Neural cell (in vitro differentiated cells): ENCODE measurements around the gene CBFA2T3. TPM values are rescaled to one million over a fixed set of nuclear protein-coding genes. Genes with fewer than 3 reads are reported as not detected.

ENCODE experiments used
- H2AFZ ChIP-seq: fragments of 200-600, 300-800 bp; sonication (generic), shearing (Covaris generic); 2 replicates; pipeline ENCODE4 v1.6.0; 2014; ENCODE audit warnings: low read depth, mild to moderate bottlenecking, antibody characterized with exemption, low read length, moderate library complexity
- H3F3A ChIP-seq: fragments of 200-600 bp; shearing (Covaris generic); 2 replicates; pipeline ENCODE4 v1.6.1; 2016; ENCODE audit warnings: mild to moderate bottlenecking, moderate library complexity, mixed read lengths, antibody characterized with exemption, low read length; ENCODE audit not compliant: insufficient read depth, poor library complexity, severe bottlenecking
- H3K27ac ChIP-seq: fragments of 200-600, 300-800 bp; sonication (generic), shearing (Covaris generic); 2 replicates; pipeline ENCODE4 v1.5.1; 2014; ENCODE audit warnings: mild to moderate bottlenecking, low read length, moderate library complexity
- H3K27me3 ChIP-seq: fragments of 300-800, 200-600 bp; sonication (generic), shearing (Covaris generic); 2 replicates; pipeline ENCODE4 v1.6.0; 2014; ENCODE audit warnings: mild to moderate bottlenecking, low read depth, low read length, moderate library complexity; ENCODE audit not compliant: insufficient read depth
- H3K36me3 ChIP-seq: fragments of 300-800, 200-600 bp; sonication (generic), shearing (Covaris generic); 2 replicates; pipeline ENCODE4 v1.5.1; 2014; ENCODE audit warnings: mild to moderate bottlenecking, antibody characterized with exemption, low read length, moderate library complexity; ENCODE audit not compliant: insufficient read depth
- H3K4me2 ChIP-seq: fragments of 300-800, 200-600 bp; sonication (generic), shearing (Covaris generic); 2 replicates; pipeline ENCODE4 v1.6.0; 2014; ENCODE audit warnings: mild to moderate bottlenecking, low read length
- H3K4me3 ChIP-seq: fragments of 300-800, 200-600 bp; sonication (generic), shearing (Covaris generic); 2 replicates; pipeline ENCODE4 v1.5.1; 2014; ENCODE audit warnings: mild to moderate bottlenecking, low read length, moderate library complexity
- H3K79me2 ChIP-seq: fragments of 200-600 bp; shearing (Covaris generic); replicated peaks from 2 replicates; pipeline ENCODE4 v1.6.0; 2014; ENCODE audit warnings: mild to moderate bottlenecking, low read length, moderate library complexity; ENCODE audit not compliant: insufficient read depth
- H3K9ac ChIP-seq: fragments of 300-800, 200-600 bp; sonication (generic), shearing (Covaris generic); 2 replicates; pipeline ENCODE4 v1.6.1; 2016; ENCODE audit warnings: mild to moderate bottlenecking, low read length, mixed read lengths
- H3K9me2 ChIP-seq: fragments of 200-600 bp; shearing (Covaris generic); 2 replicates; pipeline ENCODE4 v1.6.1; 2016; ENCODE audit warnings: mild to moderate bottlenecking, low read length, mixed read lengths; ENCODE audit not compliant: insufficient read depth
- H3K9me3 ChIP-seq: fragments of 200-600, 300-800 bp; sonication (generic), shearing (Covaris generic); 2 replicates; pipeline ENCODE4 v1.6.1; 2016; ENCODE audit warnings: mild to moderate bottlenecking, mixed run types, low read length, moderate library complexity, mixed read lengths
- H4K20me1 ChIP-seq: fragments of 200-600 bp; shearing (Covaris generic); 2 replicates; pipeline ENCODE4 v1.6.1; 2016; ENCODE audit warnings: mild to moderate bottlenecking, mixed run types; ENCODE audit not compliant: insufficient read depth
- EP300 ChIP-seq: fragments of 450-650 bp; conservative IDR thresholded peaks from 2 replicates; pipeline ENCODE4 v1.6.1; 2014; ENCODE audit warnings: antibody characterized with exemption, mild to moderate bottlenecking, moderate library complexity; ENCODE audit not compliant: poor library complexity, severe bottlenecking
- EZH2 ChIP-seq: fragments of 200-600, 300-800 bp; shearing (Covaris generic), sonication (generic); IDR thresholded peaks from 2 replicates; pipeline ENCODE4 v1.6.1; 2014; ENCODE audit warnings: antibody characterized with exemption, low read length, borderline replicate concordance, mild to moderate bottlenecking; ENCODE audit not compliant: insufficient read depth, poor library complexity, severe bottlenecking
- MXI1 ChIP-seq: fragments of 450-650 bp; conservative IDR thresholded peaks from 2 replicates; pipeline ENCODE4 v1.6.1; 2014; ENCODE audit warnings: antibody characterized with exemption, mild to moderate bottlenecking; ENCODE audit not compliant: poor library complexity, severe bottlenecking
- POLR2AphosphoS5 ChIP-seq: IDR thresholded peaks from 2 replicates; pipeline ENCODE4 v1.6.1; 2012
- RAD21 ChIP-seq: fragments of 450-650 bp; conservative IDR thresholded peaks from 2 replicates; pipeline ENCODE4 v1.6.1; 2014; ENCODE audit warnings: antibody characterized with exemption, mild to moderate bottlenecking, moderate library complexity
- SMC3 ChIP-seq: fragments of 450-650 bp; conservative IDR thresholded peaks from 2 replicates; pipeline ENCODE4 v1.6.1; 2014; ENCODE audit warnings: antibody characterized with exemption, mild to moderate bottlenecking, moderate library complexity; ENCODE audit not compliant: poor library complexity
- TAF1 ChIP-seq: IDR thresholded peaks from 2 replicates; pipeline ENCODE4 v1.6.1; 2012; ENCODE audit warnings: low read depth
- polyA plus RNA-seq: library from polyadenylated mRNA; depleted of rRNA; stranded (reverse); fragments of >200 nt; gene quantifications from 2 replicates; pipeline ENCODE4 v1.2.3, GENCODE V29; 2014
- TF ChIP-seq, protein P1 (sequence below): fragments of 450-650 bp; IDR thresholded peaks from 2 replicates; pipeline ENCODE4 v1.5.1; 2014; ENCODE audit warnings: antibody characterized with exemption, mild to moderate bottlenecking, moderate library complexity; ENCODE audit not compliant: poor library complexity, severe bottlenecking
- TF ChIP-seq, protein P2 (sequence below): IDR thresholded peaks from 2 replicates; pipeline ENCODE4 v1.6.1; 2012; ENCODE audit warnings: borderline replicate concordance

CBFA2T3 gene
- polyA plus RNA-seq, 1 donor from 2014 or later = 2.1 TPM

DNA sequence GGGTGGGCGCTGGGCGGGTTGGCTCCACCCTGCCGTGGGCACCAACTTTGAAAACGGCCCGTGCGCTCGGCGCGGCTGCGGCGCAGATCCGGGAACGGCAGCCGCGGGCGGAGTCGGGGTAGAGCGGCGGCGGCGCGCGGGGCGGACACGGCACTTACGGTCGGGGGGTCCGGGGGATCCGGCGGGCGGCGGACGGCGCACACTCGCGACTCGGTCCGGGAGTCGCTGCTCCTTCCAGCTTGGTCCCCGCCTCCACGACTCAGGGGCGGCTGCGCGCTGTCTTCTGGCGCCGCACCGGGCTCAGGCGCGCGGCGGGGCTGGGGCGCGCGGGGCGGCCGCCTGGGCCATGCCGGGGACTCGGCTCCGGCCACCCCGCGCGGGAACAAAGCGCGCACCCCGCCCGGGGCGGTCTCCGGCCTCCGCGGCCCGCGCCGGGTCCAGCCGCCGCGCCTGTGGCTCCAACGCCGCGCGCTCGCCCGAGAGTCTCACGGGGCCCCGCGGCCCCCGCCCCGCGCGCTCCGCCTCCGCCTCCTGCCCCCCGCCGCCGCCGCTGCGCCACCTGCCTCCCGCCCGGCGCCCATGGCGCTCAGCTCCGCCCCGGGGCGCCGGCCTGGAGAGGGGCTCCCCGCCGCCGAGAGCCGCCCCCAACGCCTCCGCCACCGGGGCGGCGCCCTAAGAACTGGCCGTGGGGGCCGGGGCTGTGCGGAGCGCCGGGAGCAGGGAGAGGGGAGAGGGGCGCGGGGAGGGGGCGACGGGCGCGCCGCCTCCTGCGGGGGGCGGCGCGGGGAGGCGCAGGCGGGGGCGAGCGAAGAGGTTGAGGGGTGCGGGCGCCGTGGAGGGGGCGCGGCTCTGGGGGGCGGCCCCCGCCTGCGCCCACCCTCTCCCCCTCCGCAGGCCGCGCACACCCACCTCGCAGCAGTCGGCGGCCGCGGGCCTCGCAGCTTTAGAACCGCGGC lies 35.9 kb downstream of the CBFA2T3 start:
- Histone ChIP-seq H3K4me2 (no peak overlapping the region), H2AFZ (peak overlapping the region; percentile 8), H3K9ac (peak overlapping the region; percentile 66), H4K20me1 (no peaks in the 10 kb centered on the region), H3K27ac (no peak overlapping the region), H3K79me2 (no peaks in the 10 kb centered on the region), H3K36me3 (no peaks in the 10 kb centered on the region), H3K4me3 (peak overlapping the region; percentile 88), H3K27me3 (peaks cover 12% of the 10 kb centered on the region), H3K9me2 (no peaks in the 10 kb centered on the region), H3K9me3 (no peaks in the 10 kb centered on the region), H3F3A (no peaks in the 10 kb centered on the region)
- peak; percentile 51 for TF ChIP-seq MXI1
- TF ChIP-seq EP300 = no peak

DNA sequence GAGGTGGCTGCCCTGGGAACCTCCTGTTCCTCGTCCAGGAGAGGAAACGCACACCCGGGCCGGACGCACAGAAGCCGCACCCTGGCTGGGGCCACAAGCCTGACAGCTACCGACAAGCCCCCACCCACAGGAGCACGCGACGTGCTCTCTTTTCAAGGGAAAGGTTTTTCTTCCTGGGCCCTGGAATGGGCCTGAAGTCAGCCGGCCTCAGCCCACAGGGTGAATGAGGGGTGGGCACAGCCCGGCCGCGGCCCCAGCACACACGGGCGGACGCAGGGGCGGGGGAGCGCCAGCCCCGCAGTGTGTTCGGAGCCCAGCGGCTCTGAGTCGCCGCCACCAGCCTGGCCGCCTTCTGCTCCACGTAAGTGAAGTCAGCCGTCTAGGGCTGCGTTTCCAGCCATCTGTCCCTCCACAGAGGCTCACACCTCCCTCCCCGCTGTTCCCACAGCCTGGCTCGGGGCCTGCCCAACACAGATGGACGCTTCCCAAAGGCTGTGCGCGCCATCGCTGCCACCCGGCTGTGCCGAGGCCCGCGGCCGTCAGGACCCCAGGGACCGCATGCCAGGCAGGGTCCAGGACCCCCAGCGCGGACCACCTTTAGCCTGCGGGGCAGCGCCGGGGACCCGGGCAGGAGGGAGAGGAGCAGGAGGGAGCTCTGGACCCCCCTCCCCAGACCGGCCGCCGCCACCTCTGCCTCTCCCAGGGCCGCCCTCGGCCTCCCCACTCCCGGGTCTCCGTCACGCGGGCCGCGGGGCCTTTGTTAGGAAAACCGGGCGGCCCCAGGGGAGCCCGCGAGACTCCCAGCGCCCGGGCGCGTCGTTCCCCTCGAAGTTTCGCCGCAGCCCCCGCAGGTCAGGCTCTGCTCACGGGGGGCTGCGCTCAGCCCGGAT lies 36.8 kb downstream of the CBFA2T3 start:
- Histone ChIP-seq H4K20me1 (no peaks in the 10 kb centered on the region), H3K4me2 (peak overlapping the region; percentile 65), H3F3A (no peaks in the 10 kb centered on the region), H3K9me3 (no peaks in the 10 kb centered on the region), H2AFZ (peak overlapping the region; percentile 8), H3K27ac (no peak overlapping the region), H3K27me3 (peaks cover 12% of the 10 kb centered on the region), H3K9me2 (no peaks in the 10 kb centered on the region), H3K36me3 (no peaks in the 10 kb centered on the region), H3K79me2 (no peaks in the 10 kb centered on the region), H3K9ac (peak overlapping the region; percentile 66), H3K4me3 (peak overlapping the region; percentile 88)
- TF ChIP-seq POLR2AphosphoS5 (no peak), EP300 (no peak), EZH2 (no peak), MXI1 (no peak), SMC3 (no peak), RAD21 (no peak), TAF1 (no peak)
- TF ChIP-seq, protein P1, sequence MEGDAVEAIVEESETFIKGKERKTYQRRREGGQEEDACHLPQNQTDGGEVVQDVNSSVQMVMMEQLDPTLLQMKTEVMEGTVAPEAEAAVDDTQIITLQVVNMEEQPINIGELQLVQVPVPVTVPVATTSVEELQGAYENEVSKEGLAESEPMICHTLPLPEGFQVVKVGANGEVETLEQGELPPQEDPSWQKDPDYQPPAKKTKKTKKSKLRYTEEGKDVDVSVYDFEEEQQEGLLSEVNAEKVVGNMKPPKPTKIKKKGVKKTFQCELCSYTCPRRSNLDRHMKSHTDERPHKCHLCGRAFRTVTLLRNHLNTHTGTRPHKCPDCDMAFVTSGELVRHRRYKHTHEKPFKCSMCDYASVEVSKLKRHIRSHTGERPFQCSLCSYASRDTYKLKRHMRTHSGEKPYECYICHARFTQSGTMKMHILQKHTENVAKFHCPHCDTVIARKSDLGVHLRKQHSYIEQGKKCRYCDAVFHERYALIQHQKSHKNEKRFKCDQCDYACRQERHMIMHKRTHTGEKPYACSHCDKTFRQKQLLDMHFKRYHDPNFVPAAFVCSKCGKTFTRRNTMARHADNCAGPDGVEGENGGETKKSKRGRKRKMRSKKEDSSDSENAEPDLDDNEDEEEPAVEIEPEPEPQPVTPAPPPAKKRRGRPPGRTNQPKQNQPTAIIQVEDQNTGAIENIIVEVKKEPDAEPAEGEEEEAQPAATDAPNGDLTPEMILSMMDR = no peak
- TF ChIP-seq, protein P2, sequence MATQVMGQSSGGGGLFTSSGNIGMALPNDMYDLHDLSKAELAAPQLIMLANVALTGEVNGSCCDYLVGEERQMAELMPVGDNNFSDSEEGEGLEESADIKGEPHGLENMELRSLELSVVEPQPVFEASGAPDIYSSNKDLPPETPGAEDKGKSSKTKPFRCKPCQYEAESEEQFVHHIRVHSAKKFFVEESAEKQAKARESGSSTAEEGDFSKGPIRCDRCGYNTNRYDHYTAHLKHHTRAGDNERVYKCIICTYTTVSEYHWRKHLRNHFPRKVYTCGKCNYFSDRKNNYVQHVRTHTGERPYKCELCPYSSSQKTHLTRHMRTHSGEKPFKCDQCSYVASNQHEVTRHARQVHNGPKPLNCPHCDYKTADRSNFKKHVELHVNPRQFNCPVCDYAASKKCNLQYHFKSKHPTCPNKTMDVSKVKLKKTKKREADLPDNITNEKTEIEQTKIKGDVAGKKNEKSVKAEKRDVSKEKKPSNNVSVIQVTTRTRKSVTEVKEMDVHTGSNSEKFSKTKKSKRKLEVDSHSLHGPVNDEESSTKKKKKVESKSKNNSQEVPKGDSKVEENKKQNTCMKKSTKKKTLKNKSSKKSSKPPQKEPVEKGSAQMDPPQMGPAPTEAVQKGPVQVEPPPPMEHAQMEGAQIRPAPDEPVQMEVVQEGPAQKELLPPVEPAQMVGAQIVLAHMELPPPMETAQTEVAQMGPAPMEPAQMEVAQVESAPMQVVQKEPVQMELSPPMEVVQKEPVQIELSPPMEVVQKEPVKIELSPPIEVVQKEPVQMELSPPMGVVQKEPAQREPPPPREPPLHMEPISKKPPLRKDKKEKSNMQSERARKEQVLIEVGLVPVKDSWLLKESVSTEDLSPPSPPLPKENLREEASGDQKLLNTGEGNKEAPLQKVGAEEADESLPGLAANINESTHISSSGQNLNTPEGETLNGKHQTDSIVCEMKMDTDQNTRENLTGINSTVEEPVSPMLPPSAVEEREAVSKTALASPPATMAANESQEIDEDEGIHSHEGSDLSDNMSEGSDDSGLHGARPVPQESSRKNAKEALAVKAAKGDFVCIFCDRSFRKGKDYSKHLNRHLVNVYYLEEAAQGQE = no peak
